Tibial artery (tissue), 4 donors: Measurements from ENCODE around the gene DOLK.

Experiments
- DNase-seq, 2 donors: peaks; one replicate each; pipeline ENCODE4 v3.0.0-alpha.2; 2019
- H3K27ac ChIP-seq, 2 donors: fragments of 200-600 bp; sonication (generic) in 1 of 2; 1 replicate in 1 of 2; 2 replicates in 1 of 2; pipeline ENCODE4 v1.5.1; 2018 to 2019; ENCODE audit warnings: mild to moderate bottlenecking in 1 of 2
- H3K27me3 ChIP-seq, 2 donors: fragments of 200-600 bp; sonication (generic) in 1 of 2; one replicate each; pipeline versions ENCODE4 v1.5.1 to v1.6.0; 2016 to 2019
- H3K36me3 ChIP-seq, 3 donors: fragments of 200-600 bp; sonication (generic) in 2 of 3; one replicate each; pipeline ENCODE4 v1.5.1; 2016 to 2019; ENCODE audit warnings: mild to moderate bottlenecking in 2 of 3
- H3K4me1 ChIP-seq, 4 donors: fragments of 200-600 bp; sonication (generic) in 2 of 4; 1 replicate in 3 of 4; 2 replicates in 1 of 4; pipeline ENCODE4 v1.5.1; 2016 to 2019
- H3K4me3 ChIP-seq, 2 donors: fragments of 200-600 bp; sonication (generic) in 1 of 2; 1 replicate in 1 of 2; 2 replicates in 1 of 2; pipeline ENCODE4 v1.5.1; 2018 to 2019; ENCODE audit warnings: mild to moderate bottlenecking in 2 of 2
- H3K9me3 ChIP-seq, 3 donors: fragments of 200-600 bp; sonication (generic) in 1 of 3; one replicate each; pipeline ENCODE4 v1.5.1; 2016 to 2019
- CTCF ChIP-seq, 2 experiments: fragments of 200-600 bp in 1 of 2; fragments of 450-650 bp in 1 of 2; IDR thresholded peaks; one replicate each; pipeline ENCODE4 v1.5.1; 2017 to 2019; ENCODE audit warnings: antibody characterized with exemption in 2 of 2, mild to moderate bottlenecking in 1 of 2, moderate library complexity in 1 of 2
- intact Hi-C: fragments of 100-400 bp; cut with DNase I; formaldehyde crosslinking; loops from one replicate; pipeline ENCODE4 v1.15.0; 2023; ENCODE audit warnings: low total_unique reads

DOLK gene

GRCh38 chr9:128919402-128920089, 27.9 kb downstream of the DOLK start:
- H3K9me3 ChIP-seq = no peaks in the 10 kb centered on the region
- peaks cover 18 to 94% (median 83%) of the 10 kb centered on the region in 4 donors for H3K4me1 ChIP-seq
- no peak for TF ChIP-seq CTCF (IDR thresholded peaks at IDR 0.05)
- DNase-seq = no peak
- H3K27me3 ChIP-seq = no peaks in the 10 kb centered on the region
- peaks cover 15 to 37% (median 20%) of the 10 kb centered on the region in 3 donors for H3K36me3 ChIP-seq
- peak overlapping the region; percentile 95 to 98 for H3K27ac ChIP-seq
- no peak overlapping the region for H3K4me3 ChIP-seq
- intact Hi-C loops = loop anchor here (5.0 kb wide), 1 partner anchor 37 kb away; the partner anchor contains the start of genes KYAT1 and LRRC8A

- Histone ChIP-seq H3K27me3 (no peaks in the 10 kb centered on the region), H3K27ac (peak overlapping the region; percentile 95 to 98), H3K36me3 (peaks cover 15 to 37% (median 22%) of the 10 kb centered on the region in 3 donors), H3K9me3 (no peaks in the 10 kb centered on the region), H3K4me1 (peaks cover 20 to 100% (median 90%) of the 10 kb centered on the region in 4 donors), H3K4me3 (no peak overlapping the region)
- DNase-seq = no peak
- intact Hi-C loops = no loop called here
- TF ChIP-seq CTCF (IDR thresholded peaks at IDR 0.05) = no peak
Measured at GRCh38 chr9:128918921-128919320, 28.5 kb downstream of the DOLK start.

GRCh38 chr9:128917151-128917849, 30.1 kb downstream of the DOLK start:
- no peak overlapping the region for H3K4me3 ChIP-seq
- H3K27ac ChIP-seq = peak overlapping the region; percentile 95 to 98
- no peak for TF ChIP-seq CTCF (IDR thresholded peaks at IDR 0.05)
- H3K4me1 ChIP-seq = peaks cover 25 to 100% (median 92%) of the 10 kb centered on the region in 4 donors
- H3K9me3 ChIP-seq = no peaks in the 10 kb centered on the region
- no peaks in the 10 kb centered on the region for H3K27me3 ChIP-seq
- intact Hi-C loops = no loop called here
- DNase-seq = peak; percentile 89 to 97
- peaks cover 15 to 37% (median 22%) of the 10 kb centered on the region in 3 donors for H3K36me3 ChIP-seq

- intact Hi-C loops = no loop called here
- Histone ChIP-seq H3K4me1 (peaks cover 22 to 100% (median 92%) of the 10 kb centered on the region in 4 donors), H3K27me3 (no peaks in the 10 kb centered on the region), H3K9me3 (no peaks in the 10 kb centered on the region), H3K27ac (peak overlapping the region; percentile 91 to 95), H3K4me3 (peak overlapping the region; percentile 3 to 16), H3K36me3 (peaks cover 15 to 37% (median 22%) of the 10 kb centered on the region in 3 donors)
- DNase-seq = no peak
- no peak for TF ChIP-seq CTCF (IDR thresholded peaks at IDR 0.05)
Measured at GRCh38 chr9:128916745-128917144, 30.7 kb downstream of the DOLK start.

GRCh38 chr9:128916204-128916603, 31.2 kb downstream of the DOLK start:
- Histone ChIP-seq H3K4me3 (peak overlapping the region in 1 of 2 donors; percentile 16), H3K9me3 (no peaks in the 10 kb centered on the region), H3K36me3 (peaks cover 15 to 37% (median 23%) of the 10 kb centered on the region in 3 donors), H3K27me3 (no peaks in the 10 kb centered on the region), H3K4me1 (peaks cover 19 to 100% (median 92%) of the 10 kb centered on the region in 4 donors), H3K27ac (peak overlapping the region; percentile 91 to 95)
- intact Hi-C loops = no loop called here
- TF ChIP-seq CTCF (IDR thresholded peaks at IDR 0.05) = no peak
- DNase-seq = peak; percentile 77 to 90
